SK-N-SH treated with all-trans-retinoic acid at 6 μM for 48 hours (cell line): ENCODE data around the gene KCNE3.

ENCODE experiments used
- ARNTL ChIP-seq: fragments of 450-650 bp; formaldehyde crosslinking; IDR thresholded peaks from 2 replicates; pipeline ENCODE4 v1.5.0; 2020; ENCODE audit warnings: low read depth, mild to moderate bottlenecking, moderate library complexity, borderline replicate concordance
- BACH2 ChIP-seq: fragments of 250-450 bp; sonication (Bioruptor Pico); IDR thresholded peaks from 2 replicates; pipeline ENCODE4 v1.9.0; 2021; ENCODE audit warnings: mild to moderate bottlenecking, borderline replicate concordance
- CSDC2 ChIP-seq: fragments of 250-450 bp; sonication (Bioruptor Pico); IDR thresholded peaks from 2 replicates; pipeline ENCODE4 v1.5.0; 2020; ENCODE audit warnings: mild to moderate bottlenecking, moderate library complexity
- ESRRG ChIP-seq: fragments of 250-450 bp; sonication (Bioruptor Pico); IDR thresholded peaks from 2 replicates; pipeline ENCODE4 v1.6.1; 2021; ENCODE audit warnings: mild to moderate bottlenecking
- ISL1 ChIP-seq: fragments of 250-450 bp; sonication (Bioruptor Pico); IDR thresholded peaks from 2 replicates; pipeline ENCODE4 v2.1.2; 2022; ENCODE audit warnings: mild to moderate bottlenecking, moderate library complexity
- OSR1 ChIP-seq: fragments of 250-450 bp; sonication (Bioruptor Pico); IDR thresholded peaks from 2 replicates; pipeline ENCODE4 v1.8.0; 2022; ENCODE audit warnings: moderate library complexity, mild to moderate bottlenecking, inconsistent platforms
- PPARA ChIP-seq: fragments of 250-450 bp; sonication (Bioruptor Pico); IDR thresholded peaks from 2 replicates; pipeline ENCODE4 v1.5.0; 2020; ENCODE audit warnings: mild to moderate bottlenecking, borderline replicate concordance
- RARB ChIP-seq: fragments of 250-450 bp; sonication (Bioruptor Pico); IDR thresholded peaks from 2 replicates; pipeline ENCODE4 v1.8.0; 2021; ENCODE audit warnings: mild to moderate bottlenecking, moderate library complexity
- ZFP3 ChIP-seq: fragments of 250-450 bp; sonication (Bioruptor Pico); IDR thresholded peaks from 2 replicates; pipeline ENCODE4 v1.5.0; 2020; ENCODE audit warnings: mild to moderate bottlenecking, moderate library complexity
- ZNF565 ChIP-seq: fragments of 450-650 bp; formaldehyde crosslinking; conservative IDR thresholded peaks from 2 replicates; pipeline ENCODE4 v1.5.0; 2020; ENCODE audit warnings: low read depth, mild to moderate bottlenecking, moderate library complexity
- ZNF70 ChIP-seq: fragments of 450-650 bp; formaldehyde crosslinking; IDR thresholded peaks from 2 replicates; pipeline ENCODE4 v1.5.0; 2020; ENCODE audit warnings: mild to moderate bottlenecking, moderate library complexity
- TF ChIP-seq, protein P1 (sequence below): fragments of 250-450 bp; sonication (Bioruptor Pico); IDR thresholded peaks from 2 replicates; pipeline ENCODE4 v1.8.0; 2020; ENCODE audit warnings: mild to moderate bottlenecking, moderate library complexity, borderline replicate concordance
- TF ChIP-seq, protein P2 (sequence below): fragments of 250-450 bp; sonication (Bioruptor Pico); IDR thresholded peaks from 2 replicates; pipeline ENCODE4 v1.5.0; 2020; ENCODE audit warnings: mild to moderate bottlenecking, moderate library complexity

DNA sequence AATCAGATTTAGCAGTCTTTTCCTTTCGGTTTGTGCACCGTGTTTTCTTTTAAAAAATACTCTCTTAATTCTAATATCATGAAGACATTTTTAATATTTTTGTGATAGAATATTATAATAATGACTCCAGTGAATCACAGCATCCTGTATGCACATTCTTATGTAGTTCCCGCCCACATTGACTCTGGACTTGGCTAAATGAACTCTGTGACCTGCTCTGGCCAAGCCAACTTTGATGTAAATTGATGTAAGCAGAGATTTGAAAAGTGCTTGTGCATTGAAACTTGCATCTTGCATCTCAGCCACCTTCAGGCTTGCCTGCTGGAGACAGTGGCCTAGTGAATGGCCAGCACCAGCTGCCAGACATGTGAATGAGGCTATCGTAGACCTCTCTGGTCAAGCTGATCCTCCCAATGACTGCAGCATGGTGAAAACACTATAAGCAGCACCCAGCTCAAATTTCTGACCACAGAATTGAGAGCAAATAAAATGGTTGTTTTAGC lies 39.9 kb downstream of the KCNE3 start:
- TF ChIP-seq ISL1 (CRISPR knock-in tag) = no peak
- TF ChIP-seq ZNF565 (CRISPR knock-in tag) = no peak
- TF ChIP-seq OSR1 = no peak
- TF ChIP-seq PPARA = no peak
- TF ChIP-seq CSDC2 (CRISPR knock-in tag) = no peak
- TF ChIP-seq, protein P1, sequence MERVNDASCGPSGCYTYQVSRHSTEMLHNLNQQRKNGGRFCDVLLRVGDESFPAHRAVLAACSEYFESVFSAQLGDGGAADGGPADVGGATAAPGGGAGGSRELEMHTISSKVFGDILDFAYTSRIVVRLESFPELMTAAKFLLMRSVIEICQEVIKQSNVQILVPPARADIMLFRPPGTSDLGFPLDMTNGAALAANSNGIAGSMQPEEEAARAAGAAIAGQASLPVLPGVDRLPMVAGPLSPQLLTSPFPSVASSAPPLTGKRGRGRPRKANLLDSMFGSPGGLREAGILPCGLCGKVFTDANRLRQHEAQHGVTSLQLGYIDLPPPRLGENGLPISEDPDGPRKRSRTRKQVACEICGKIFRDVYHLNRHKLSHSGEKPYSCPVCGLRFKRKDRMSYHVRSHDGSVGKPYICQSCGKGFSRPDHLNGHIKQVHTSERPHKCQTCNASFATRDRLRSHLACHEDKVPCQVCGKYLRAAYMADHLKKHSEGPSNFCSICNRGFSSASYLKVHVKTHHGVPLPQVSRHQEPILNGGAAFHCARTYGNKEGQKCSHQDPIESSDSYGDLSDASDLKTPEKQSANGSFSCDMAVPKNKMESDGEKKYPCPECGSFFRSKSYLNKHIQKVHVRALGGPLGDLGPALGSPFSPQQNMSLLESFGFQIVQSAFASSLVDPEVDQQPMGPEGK (CRISPR knock-in tag) = no peak
- TF ChIP-seq ARNTL = no peak
- TF ChIP-seq, protein P2, sequence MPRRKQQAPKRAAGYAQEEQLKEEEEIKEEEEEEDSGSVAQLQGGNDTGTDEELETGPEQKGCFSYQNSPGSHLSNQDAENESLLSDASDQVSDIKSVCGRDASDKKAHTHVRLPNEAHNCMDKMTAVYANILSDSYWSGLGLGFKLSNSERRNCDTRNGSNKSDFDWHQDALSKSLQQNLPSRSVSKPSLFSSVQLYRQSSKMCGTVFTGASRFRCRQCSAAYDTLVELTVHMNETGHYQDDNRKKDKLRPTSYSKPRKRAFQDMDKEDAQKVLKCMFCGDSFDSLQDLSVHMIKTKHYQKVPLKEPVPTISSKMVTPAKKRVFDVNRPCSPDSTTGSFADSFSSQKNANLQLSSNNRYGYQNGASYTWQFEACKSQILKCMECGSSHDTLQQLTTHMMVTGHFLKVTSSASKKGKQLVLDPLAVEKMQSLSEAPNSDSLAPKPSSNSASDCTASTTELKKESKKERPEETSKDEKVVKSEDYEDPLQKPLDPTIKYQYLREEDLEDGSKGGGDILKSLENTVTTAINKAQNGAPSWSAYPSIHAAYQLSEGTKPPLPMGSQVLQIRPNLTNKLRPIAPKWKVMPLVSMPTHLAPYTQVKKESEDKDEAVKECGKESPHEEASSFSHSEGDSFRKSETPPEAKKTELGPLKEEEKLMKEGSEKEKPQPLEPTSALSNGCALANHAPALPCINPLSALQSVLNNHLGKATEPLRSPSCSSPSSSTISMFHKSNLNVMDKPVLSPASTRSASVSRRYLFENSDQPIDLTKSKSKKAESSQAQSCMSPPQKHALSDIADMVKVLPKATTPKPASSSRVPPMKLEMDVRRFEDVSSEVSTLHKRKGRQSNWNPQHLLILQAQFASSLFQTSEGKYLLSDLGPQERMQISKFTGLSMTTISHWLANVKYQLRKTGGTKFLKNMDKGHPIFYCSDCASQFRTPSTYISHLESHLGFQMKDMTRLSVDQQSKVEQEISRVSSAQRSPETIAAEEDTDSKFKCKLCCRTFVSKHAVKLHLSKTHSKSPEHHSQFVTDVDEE (CRISPR knock-in tag) = no peak
- TF ChIP-seq RARB = no peak
- no peak for TF ChIP-seq ESRRG (CRISPR knock-in tag)
- no peak for TF ChIP-seq ZFP3
- TF ChIP-seq BACH2 (CRISPR knock-in tag) = no peak
- no peak for TF ChIP-seq ZNF70 (CRISPR knock-in tag)
